Measurements from ENCODE around the gene IFNLR1. TPM values are rescaled to one million over a fixed set of nuclear protein-coding genes. Genes with fewer than 3 reads are reported as not detected.

The IFNLR1 gene
- total and polyA plus RNA-seq, 2 donors (not counting 3 experiments of a cell fraction or from before 2014, with no cell fraction given): 0.01 TPM; not detected in 1

DNA sequence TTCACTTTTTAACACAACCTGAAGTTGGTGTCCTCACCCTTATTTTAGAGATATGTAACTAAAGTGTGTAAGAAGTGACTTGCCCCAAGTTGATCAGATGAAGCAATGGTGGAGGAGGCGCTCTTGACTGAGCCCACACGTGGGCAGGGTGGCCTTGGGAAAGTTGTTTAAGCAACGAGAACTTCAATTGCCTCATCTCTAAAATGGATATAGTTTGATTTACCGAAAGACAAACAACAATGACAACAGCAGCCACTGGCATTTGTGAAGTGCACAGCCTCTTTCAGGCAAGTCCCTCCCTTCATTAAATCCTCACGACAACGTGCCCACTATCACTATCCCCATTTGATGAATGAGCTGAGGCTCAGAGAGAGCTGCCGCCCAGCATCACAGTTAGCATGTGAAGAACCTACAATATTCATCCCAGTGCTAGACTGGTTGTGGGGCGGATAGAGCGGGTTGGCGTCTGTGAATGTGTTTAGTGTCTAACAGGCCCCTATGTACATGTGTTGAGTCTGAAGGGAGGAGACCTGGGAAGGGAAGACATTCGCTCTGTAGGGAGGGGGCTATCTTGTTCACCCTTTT is 47.2 kb downstream of the IFNLR1 start:
- H3K79me2 ChIP-seq (ENCODE audit: control insufficient read depth, insufficient read depth, low read length): no peaks in the 10 kb centered on the region
- no peak overlapping the region for H2AFZ ChIP-seq (ENCODE audit: low read depth, low read length)
- no peak overlapping the region for H3K9ac ChIP-seq (replicated peaks; ENCODE audit: extremely low read depth, insufficient read depth, low read length)
- H3K4me2 ChIP-seq (ENCODE audit: insufficient read depth, low read length): no peak overlapping the region
- H3K9me3 ChIP-seq (replicated peaks; ENCODE audit: control insufficient read depth, insufficient read depth, low read length): no peaks in the 10 kb centered on the region
- DNase-seq (ENCODE audit: low read depth, low spot score) (no peak), FAIRE-seq (no peak)
- ChIA-PET CTCF (no interaction called here), POLR2A (no interaction called here)
- intact Hi-C loops (cut with micrococcal nuclease) (no loop called here), dilution Hi-C loops (cut with MboI; ENCODE audit: extremely low pct_ligation_motif_present, low sequenced_read_pairs) (no loop called here)
- H3K9me1 ChIP-seq (replicated peaks; ENCODE audit: control insufficient read depth, extremely low read depth, insufficient read depth, low read length): no peaks in the 10 kb centered on the region
- TF ChIP-seq MYC (IDR thresholded peaks at IDR 0.05; ENCODE audit: low read depth, low read length) (no peak), POLR2A (IDR thresholded peaks at IDR 0.05; ENCODE audit: low read depth, low read length) (no peak)
- TF ChIP-seq, protein P1, sequence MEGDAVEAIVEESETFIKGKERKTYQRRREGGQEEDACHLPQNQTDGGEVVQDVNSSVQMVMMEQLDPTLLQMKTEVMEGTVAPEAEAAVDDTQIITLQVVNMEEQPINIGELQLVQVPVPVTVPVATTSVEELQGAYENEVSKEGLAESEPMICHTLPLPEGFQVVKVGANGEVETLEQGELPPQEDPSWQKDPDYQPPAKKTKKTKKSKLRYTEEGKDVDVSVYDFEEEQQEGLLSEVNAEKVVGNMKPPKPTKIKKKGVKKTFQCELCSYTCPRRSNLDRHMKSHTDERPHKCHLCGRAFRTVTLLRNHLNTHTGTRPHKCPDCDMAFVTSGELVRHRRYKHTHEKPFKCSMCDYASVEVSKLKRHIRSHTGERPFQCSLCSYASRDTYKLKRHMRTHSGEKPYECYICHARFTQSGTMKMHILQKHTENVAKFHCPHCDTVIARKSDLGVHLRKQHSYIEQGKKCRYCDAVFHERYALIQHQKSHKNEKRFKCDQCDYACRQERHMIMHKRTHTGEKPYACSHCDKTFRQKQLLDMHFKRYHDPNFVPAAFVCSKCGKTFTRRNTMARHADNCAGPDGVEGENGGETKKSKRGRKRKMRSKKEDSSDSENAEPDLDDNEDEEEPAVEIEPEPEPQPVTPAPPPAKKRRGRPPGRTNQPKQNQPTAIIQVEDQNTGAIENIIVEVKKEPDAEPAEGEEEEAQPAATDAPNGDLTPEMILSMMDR (IDR thresholded peaks at IDR 0.05; ENCODE audit: extremely low read depth in 1 of 2, insufficient read depth in 1 of 2, low read depth in 1 of 2, low read length in 2 of 2): no peak
- H3K4me1 ChIP-seq (ENCODE audit: control insufficient read depth, extremely low read depth, insufficient read depth, low read length): no peaks in the 10 kb centered on the region
- peaks cover 0 to 2% of the 10 kb centered on the region in 2 experiments for H3K27me3 ChIP-seq (ENCODE audit: control insufficient read depth in 2 of 2, insufficient read depth in 2 of 2, low read length in 2 of 2)
- no peak overlapping the region for H3K27ac ChIP-seq (ENCODE audit: insufficient read depth, low read depth, low read length)
- no TSS peak for BruUV-seq (replicated peaks)
- no peaks in the 10 kb centered on the region for H4K20me1 ChIP-seq (replicated peaks; ENCODE audit: control insufficient read depth, extremely low read depth, insufficient read depth, low read length)
- H3K4me3 ChIP-seq (replicated peaks in 1 of 3; ENCODE audit: insufficient read depth in 1 of 3, low read depth in 1 of 3, low read length in 3 of 3): no peak overlapping the region
- no peaks in the 10 kb centered on the region for H3K36me3 ChIP-seq (ENCODE audit: control insufficient read depth in 2 of 2, extremely low read depth in 1 of 2, insufficient read depth in 2 of 2, low read length in 2 of 2)

DNA sequence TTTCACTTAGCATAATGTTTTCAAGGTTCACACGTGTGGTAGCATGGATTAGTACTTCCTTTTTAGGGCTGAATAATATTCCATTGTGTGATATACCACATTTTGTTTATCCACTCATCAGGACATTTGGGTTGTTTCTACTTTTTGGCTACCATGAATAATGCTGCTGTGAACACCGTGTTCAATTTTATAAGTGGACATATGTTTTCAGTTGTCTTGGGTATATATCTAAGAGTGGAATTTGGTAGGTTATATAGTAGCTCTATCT is 47.9 kb downstream of the IFNLR1 start:
- no peak for DNase-seq (ENCODE audit: low read depth, low spot score)
- intact Hi-C loops (cut with micrococcal nuclease): no loop called here
- Histone ChIP-seq H3K36me3 (ENCODE audit: control insufficient read depth in 2 of 2, extremely low read depth in 1 of 2, insufficient read depth in 2 of 2, low read length in 2 of 2) (no peaks in the 10 kb centered on the region), H4K20me1 (replicated peaks; ENCODE audit: control insufficient read depth, extremely low read depth, insufficient read depth, low read length) (no peaks in the 10 kb centered on the region), H3K79me2 (ENCODE audit: control insufficient read depth, insufficient read depth, low read length) (no peaks in the 10 kb centered on the region), H3K27me3 (ENCODE audit: control insufficient read depth in 2 of 2, insufficient read depth in 2 of 2, low read length in 2 of 2) (peaks cover 3% of the 10 kb centered on the region in 2 experiments), H2AFZ (ENCODE audit: low read depth, low read length) (no peak overlapping the region), H3K4me2 (ENCODE audit: insufficient read depth, low read length) (no peak overlapping the region), H3K27ac (ENCODE audit: insufficient read depth, low read depth, low read length) (no peak overlapping the region), H3K4me3 (replicated peaks in 1 of 3; ENCODE audit: insufficient read depth in 1 of 3, low read depth in 1 of 3, low read length in 3 of 3) (no peak overlapping the region), H3K4me1 (ENCODE audit: control insufficient read depth, extremely low read depth, insufficient read depth, low read length) (no peaks in the 10 kb centered on the region), H3K9ac (replicated peaks; ENCODE audit: extremely low read depth, insufficient read depth, low read length) (no peak overlapping the region), H3K9me3 (replicated peaks; ENCODE audit: control insufficient read depth, insufficient read depth, low read length) (no peaks in the 10 kb centered on the region), H3K9me1 (replicated peaks; ENCODE audit: control insufficient read depth, extremely low read depth, insufficient read depth, low read length) (no peaks in the 10 kb centered on the region)
- CTCF ChIA-PET: no interaction called here
- BruUV-seq (replicated peaks): no TSS peak
- POLR2A ChIA-PET: no interaction called here
- no peak for FAIRE-seq
- TF ChIP-seq JUN (IDR thresholded peaks at IDR 0.05; ENCODE audit: borderline replicate concordance, insufficient read depth, insufficient read length, low read depth) (no peak), POLR2A (IDR thresholded peaks at IDR 0.05; ENCODE audit: low read depth, low read length) (no peak), GATA2 (IDR thresholded peaks at IDR 0.05; ENCODE audit: insufficient read depth, insufficient read length, low read depth, low read length) (no peak), EZH2 (IDR thresholded peaks at IDR 0.05; ENCODE audit: borderline replicate concordance, low read depth, low read length, severe bottlenecking) (no peak), MYC (IDR thresholded peaks at IDR 0.05; ENCODE audit: low read depth, low read length) (no peak), FOS (IDR thresholded peaks at IDR 0.05; ENCODE audit: borderline replicate concordance, insufficient read depth, low read length) (no peak), POLR2AphosphoS5 (IDR thresholded peaks at IDR 0.05; ENCODE audit: insufficient read depth, low read depth, low read length) (no peak)
- TF ChIP-seq, protein P2, sequence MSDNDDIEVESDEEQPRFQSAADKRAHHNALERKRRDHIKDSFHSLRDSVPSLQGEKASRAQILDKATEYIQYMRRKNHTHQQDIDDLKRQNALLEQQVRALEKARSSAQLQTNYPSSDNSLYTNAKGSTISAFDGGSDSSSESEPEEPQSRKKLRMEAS (IDR thresholded peaks at IDR 0.05; ENCODE audit: insufficient read depth, insufficient read length): no peak
- TF ChIP-seq, protein P1 (IDR thresholded peaks at IDR 0.05; ENCODE audit: extremely low read depth in 1 of 2, insufficient read depth in 1 of 2, low read depth in 1 of 2, low read length in 2 of 2): no peak
- dilution Hi-C loops (cut with MboI; ENCODE audit: extremely low pct_ligation_motif_present, low sequenced_read_pairs): no loop called here

All from endothelial cell of umbilical vein (primary cell).